ENCODE measurements around the gene NSMF. TPM values are rescaled to one million over a fixed set of nuclear protein-coding genes. Genes with fewer than 3 reads are reported as not detected.

Gene NSMF
- total RNA-seq, 1 donor from 2014 or later = 52.5 TPM

DNA sequence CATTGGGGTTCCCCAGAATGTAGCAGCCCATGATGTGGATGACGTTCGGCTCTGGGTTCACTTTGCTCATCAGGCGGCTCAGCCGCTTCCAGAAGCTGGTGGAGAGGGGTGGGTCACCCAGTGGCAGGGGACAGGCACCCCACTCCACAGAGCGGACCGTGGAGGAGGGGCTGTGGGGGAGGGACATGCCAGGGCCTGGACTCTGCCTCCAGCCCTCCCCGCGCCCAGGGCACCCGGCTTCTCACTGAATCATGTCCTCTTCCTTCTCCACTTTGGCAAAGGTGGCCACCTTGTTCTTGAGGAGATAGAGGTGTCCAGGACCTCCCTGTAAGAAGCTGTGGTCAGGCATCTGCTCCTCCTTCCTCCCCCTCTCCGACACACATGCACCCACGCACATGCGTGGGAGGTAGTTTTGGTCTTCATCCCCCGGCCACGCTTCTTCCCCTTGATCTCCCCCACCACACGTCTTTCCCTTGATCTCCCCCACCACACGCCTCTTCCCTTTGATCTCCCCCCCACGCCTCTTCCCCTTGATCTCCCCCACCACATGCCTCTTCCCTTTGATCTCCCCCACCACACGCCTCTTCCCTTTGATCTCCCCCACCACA lies 9.1 kb downstream of the NSMF start:
- DNase-seq (ENCODE audit: low read depth) = no peak
- Histone ChIP-seq H3K27me3 (ENCODE audit: control insufficient read depth, insufficient read depth, low read length) (peaks cover 9% of the 10 kb centered on the region), H3K36me3 (ENCODE audit: control insufficient read depth, insufficient read depth, low read length) (no peaks in the 10 kb centered on the region), H3K4me3 (ENCODE audit: low read depth, low read length) (no peak overlapping the region)
- TF ChIP-seq, protein P1, sequence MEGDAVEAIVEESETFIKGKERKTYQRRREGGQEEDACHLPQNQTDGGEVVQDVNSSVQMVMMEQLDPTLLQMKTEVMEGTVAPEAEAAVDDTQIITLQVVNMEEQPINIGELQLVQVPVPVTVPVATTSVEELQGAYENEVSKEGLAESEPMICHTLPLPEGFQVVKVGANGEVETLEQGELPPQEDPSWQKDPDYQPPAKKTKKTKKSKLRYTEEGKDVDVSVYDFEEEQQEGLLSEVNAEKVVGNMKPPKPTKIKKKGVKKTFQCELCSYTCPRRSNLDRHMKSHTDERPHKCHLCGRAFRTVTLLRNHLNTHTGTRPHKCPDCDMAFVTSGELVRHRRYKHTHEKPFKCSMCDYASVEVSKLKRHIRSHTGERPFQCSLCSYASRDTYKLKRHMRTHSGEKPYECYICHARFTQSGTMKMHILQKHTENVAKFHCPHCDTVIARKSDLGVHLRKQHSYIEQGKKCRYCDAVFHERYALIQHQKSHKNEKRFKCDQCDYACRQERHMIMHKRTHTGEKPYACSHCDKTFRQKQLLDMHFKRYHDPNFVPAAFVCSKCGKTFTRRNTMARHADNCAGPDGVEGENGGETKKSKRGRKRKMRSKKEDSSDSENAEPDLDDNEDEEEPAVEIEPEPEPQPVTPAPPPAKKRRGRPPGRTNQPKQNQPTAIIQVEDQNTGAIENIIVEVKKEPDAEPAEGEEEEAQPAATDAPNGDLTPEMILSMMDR (IDR thresholded peaks at IDR 0.05; ENCODE audit: insufficient read depth, low read length, poor library complexity, severe bottlenecking) = no peak

DNA sequence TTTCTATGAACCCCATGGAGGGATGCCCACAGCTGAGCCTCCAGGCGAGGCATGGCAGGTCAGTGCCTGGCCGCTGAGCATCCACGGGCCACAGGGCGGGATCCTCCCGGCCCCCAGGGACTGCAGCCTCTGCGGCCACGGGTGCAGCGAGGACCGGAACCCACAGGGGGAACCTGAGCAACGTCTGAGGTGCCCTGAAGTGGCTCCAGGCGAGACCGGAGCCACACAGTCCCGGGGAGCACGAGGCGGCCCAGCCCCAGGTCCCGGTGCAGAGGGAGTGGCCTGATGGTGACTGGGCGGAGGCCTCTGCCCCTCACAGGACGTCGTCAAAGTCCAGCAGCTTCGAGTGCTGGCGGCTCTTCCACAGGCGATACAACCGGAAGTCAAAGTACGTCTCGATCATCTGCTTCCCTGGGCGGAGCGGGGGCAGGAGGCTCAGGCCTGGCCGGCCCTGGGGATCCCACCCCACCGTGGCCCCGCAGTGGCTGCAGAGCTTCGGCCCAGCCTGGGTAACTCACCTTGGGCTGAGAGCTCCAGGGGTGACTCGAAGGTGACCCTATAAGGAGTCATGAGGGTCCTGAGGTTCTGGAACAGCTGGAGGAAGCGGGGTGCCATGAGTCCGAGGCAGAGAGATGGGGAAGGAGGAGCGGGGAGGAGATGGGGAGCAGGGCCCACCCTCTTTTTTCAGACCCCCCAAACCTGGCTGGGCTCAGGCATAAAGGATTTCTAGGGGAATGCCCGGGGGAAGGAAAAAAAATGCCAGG lies 9.9 kb downstream of the NSMF start:
- Histone ChIP-seq H3K4me3 (ENCODE audit: low read depth, low read length) (no peak overlapping the region), H3K36me3 (ENCODE audit: control insufficient read depth, insufficient read depth, low read length) (no peaks in the 10 kb centered on the region), H3K27me3 (ENCODE audit: control insufficient read depth, insufficient read depth, low read length) (peaks cover 9% of the 10 kb centered on the region)
- TF ChIP-seq, protein P1 (IDR thresholded peaks at IDR 0.05; ENCODE audit: insufficient read depth, low read length, poor library complexity, severe bottlenecking) = no peak
- DNase-seq (ENCODE audit: low read depth) = no peak

DNA sequence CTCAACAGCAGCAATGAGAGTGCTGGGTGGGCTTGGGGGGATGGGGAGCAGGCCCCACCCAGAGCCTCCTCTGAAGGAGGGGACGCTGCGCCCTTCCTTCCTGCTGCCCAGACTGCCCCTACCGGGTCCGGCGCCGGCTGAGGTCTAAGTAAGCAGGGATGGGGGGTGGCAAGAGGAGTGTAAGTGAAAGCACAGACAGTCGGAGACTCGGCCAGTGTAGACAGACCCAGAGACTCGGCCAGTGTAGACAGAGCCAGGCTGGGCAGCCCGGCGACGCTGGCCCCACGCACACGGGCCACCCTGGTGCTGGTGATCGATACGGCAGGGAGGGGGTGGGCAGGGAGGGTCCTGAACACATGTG lies 10.6 kb downstream of the NSMF start:
- DNase-seq (ENCODE audit: low read depth) = no peak
- Histone ChIP-seq H3K27me3 (ENCODE audit: control insufficient read depth, insufficient read depth, low read length) (peaks cover 9% of the 10 kb centered on the region), H3K4me3 (ENCODE audit: low read depth, low read length) (no peak overlapping the region), H3K36me3 (ENCODE audit: control insufficient read depth, insufficient read depth, low read length) (no peaks in the 10 kb centered on the region)
- TF ChIP-seq, protein P1 (IDR thresholded peaks at IDR 0.05; ENCODE audit: insufficient read depth, low read length, poor library complexity, severe bottlenecking) = no peak

DNA sequence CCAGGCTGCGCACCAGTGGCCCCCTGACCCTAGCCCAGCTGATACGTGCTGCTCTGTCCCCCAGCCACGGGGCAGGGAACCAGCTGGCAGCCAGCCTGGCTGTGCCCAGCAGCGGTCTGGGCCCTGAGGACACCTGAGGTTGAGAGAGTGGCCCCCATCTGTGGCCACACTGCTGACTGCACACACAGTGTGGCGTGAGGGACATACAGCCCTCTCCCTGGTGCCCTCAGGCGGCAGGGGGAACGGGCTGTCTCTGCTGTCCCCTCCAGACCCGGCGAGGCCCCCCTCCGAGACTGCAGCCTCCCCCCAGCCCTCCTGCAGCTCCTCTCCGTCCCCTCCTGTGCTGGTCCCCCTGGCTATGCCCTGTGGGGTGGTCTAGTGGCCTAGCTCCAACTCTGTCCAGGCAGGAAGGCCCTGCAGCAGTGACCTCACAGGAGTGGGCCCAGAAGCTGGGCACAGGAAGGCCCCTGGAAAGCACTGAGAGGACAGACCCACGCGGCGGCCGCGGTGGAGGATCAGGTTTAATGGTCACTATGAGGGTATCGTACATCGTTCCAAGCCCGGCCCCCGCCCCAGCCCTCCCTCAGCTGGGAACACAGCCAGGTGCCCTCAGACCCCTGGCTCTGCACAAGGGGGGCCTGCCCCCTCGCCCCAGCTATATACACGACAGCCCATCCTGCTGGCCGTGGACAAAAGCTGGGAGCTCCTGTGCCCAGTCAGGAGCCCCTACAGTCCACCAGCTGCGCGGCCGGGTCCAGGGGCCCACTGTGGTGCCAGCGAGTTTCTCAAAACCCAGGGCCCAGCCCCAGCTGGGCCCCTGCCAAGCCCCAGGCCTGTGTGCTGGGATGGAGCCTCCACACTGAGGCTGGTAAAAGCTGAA lies 11.2 kb downstream of the NSMF start:
- no peak for DNase-seq (ENCODE audit: low read depth)
- H3K4me3 ChIP-seq (ENCODE audit: low read depth, low read length) = no peak overlapping the region
- H3K36me3 ChIP-seq (ENCODE audit: control insufficient read depth, insufficient read depth, low read length) = no peaks in the 10 kb centered on the region
- H3K27me3 ChIP-seq (ENCODE audit: control insufficient read depth, insufficient read depth, low read length) = peaks cover 9% of the 10 kb centered on the region
- TF ChIP-seq, protein P1 (IDR thresholded peaks at IDR 0.05; ENCODE audit: insufficient read depth, low read length, poor library complexity, severe bottlenecking) = no peak

DNA sequence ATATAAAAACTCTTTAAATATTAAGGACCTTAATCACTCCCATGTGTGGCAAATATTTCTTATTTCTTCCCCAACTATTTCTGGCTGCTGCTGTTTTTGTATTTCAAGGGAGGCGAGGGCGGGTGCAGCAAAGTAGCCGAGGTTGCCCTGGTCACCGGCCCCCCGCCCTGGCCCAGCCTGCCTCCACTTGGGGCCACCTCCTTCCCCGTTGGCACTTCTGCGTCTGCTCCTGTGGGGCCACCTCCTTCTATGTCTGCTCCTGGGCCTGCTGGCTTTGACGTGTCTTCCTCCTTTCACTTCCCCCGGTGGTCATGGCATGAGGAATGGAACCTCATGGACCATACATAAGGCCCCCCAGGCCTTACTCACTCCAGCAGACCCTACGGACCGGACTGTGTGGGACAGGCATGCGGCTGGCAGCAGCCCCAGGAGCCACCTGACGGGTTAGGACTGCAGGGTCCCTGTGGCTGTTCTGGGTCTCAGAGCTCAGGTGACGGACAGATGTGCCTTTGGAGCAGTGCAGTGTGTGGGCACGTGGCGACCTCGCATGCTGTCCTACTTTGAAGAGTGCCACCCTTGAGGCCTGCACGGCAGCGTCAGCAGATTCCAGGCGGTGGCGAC lies 12.2 kb downstream of the NSMF start:
- Histone ChIP-seq H3K4me3 (ENCODE audit: low read depth, low read length) (no peak overlapping the region), H3K27me3 (ENCODE audit: control insufficient read depth, insufficient read depth, low read length) (peaks cover 10% of the 10 kb centered on the region), H3K36me3 (ENCODE audit: control insufficient read depth, insufficient read depth, low read length) (no peaks in the 10 kb centered on the region)
- TF ChIP-seq, protein P1 (IDR thresholded peaks at IDR 0.05; ENCODE audit: insufficient read depth, low read length, poor library complexity, severe bottlenecking) = no peak
- DNase-seq (ENCODE audit: low read depth) = no peak

All from kidney epithelial cell (primary cell).